Ectodermal cell (in vitro differentiated cells): ENCODE results near the gene FCN1.

Experiments
- H3K27ac ChIP-seq: 2 replicates; pipeline ENCODE4 v1.7.0; 2013; ENCODE audit warnings: mild to moderate bottlenecking, low read depth, low read length; ENCODE audit not compliant: insufficient read depth, poor library complexity, severe bottlenecking
- H3K27me3 ChIP-seq: 2 replicates; pipeline ENCODE4 v1.7.0; 2013; ENCODE audit warnings: mild to moderate bottlenecking, low read length; ENCODE audit not compliant: insufficient read depth, control insufficient read depth, poor library complexity, severe bottlenecking
- H3K36me3 ChIP-seq: one replicate; pipeline ENCODE4 v1.7.0; 2013; ENCODE audit warnings: low read length; ENCODE audit not compliant: control insufficient read depth, insufficient read depth
- H3K4me1 ChIP-seq: one replicate; pipeline ENCODE4 v1.7.0; 2013; ENCODE audit warnings: low read length; ENCODE audit not compliant: control insufficient read depth, insufficient read depth
- H3K4me3 ChIP-seq: 2 replicates; pipeline ENCODE4 v1.7.0; 2013; ENCODE audit warnings: low read depth, low read length, control low read depth; ENCODE audit not compliant: insufficient read depth
- H3K9me3 ChIP-seq: 2 replicates; pipeline ENCODE4 v1.7.0; 2013; ENCODE audit warnings: mild to moderate bottlenecking, low read length, moderate library complexity; ENCODE audit not compliant: control insufficient read depth
- WGBS, 2 experiments: methylation state at CpG; one replicate each; pipeline ENCODE4 v1.1.7; 2013; ENCODE audit warnings: missing lambda C conversion rate in 2 of 2; 5-methylcytosine and 5-hydroxymethylcytosine counted together

The FCN1 gene

GRCh38 chr9:134891713-134892112 is 26.0 kb downstream of the FCN1 start:
- Histone ChIP-seq H3K4me1 (no peaks in the 10 kb centered on the region), H3K9me3 (peaks cover 3% of the 10 kb centered on the region), H3K27ac (no peak overlapping the region), H3K36me3 (no peaks in the 10 kb centered on the region), H3K27me3 (no peaks in the 10 kb centered on the region), H3K4me3 (no peak overlapping the region)
- 89 to 92% methylated on average over 5 of the region's 5 CpGs for WGBS, 2 experiments

- H3K27ac ChIP-seq: no peak overlapping the region
- H3K4me3 ChIP-seq: no peak overlapping the region
- no peaks in the 10 kb centered on the region for H3K27me3 ChIP-seq
- H3K36me3 ChIP-seq: no peaks in the 10 kb centered on the region
- no peaks in the 10 kb centered on the region for H3K4me1 ChIP-seq
- H3K9me3 ChIP-seq: peaks cover 3% of the 10 kb centered on the region
- 95% methylated on average over 8 of the region's 8 CpGs for WGBS, 2 experiments
These were observed 26.7 kb downstream of the FCN1 start for GRCh38 chr9:134891053-134891452.

DNA sequence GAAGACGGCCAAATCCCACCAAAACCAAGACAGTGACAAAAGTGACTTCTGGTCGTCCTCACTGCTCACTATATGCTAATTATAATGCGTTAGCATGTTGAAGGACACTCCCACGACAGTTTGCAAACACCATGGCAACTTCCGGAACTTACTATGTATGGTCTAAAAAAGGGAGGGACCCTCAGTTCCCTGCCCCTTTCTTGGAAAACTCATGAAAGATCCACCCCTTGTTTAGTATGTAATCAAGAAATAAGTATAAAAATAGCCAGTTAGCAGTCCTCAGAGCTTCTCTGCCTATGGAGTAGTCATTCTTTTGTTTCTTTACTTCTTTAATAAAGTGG is 27.6 kb downstream of the FCN1 start:
- Histone ChIP-seq H3K4me1 (no peaks in the 10 kb centered on the region), H3K27me3 (no peaks in the 10 kb centered on the region), H3K27ac (no peak overlapping the region), H3K36me3 (no peaks in the 10 kb centered on the region), H3K9me3 (peaks cover 3% of the 10 kb centered on the region), H3K4me3 (no peak overlapping the region)
- 88 to 92% methylated on average over 5 of the region's 5 CpGs for WGBS, 2 experiments

GRCh38 chr9:134889386-134890154 is 28.1 kb downstream of the FCN1 start:
- Histone ChIP-seq H3K4me1 (no peaks in the 10 kb centered on the region), H3K27me3 (no peaks in the 10 kb centered on the region), H3K36me3 (no peaks in the 10 kb centered on the region), H3K9me3 (no peaks in the 10 kb centered on the region), H3K4me3 (no peak overlapping the region), H3K27ac (no peak overlapping the region)
- WGBS, 2 experiments: 93 to 95% methylated on average over 10 of the region's 10 CpGs

DNA sequence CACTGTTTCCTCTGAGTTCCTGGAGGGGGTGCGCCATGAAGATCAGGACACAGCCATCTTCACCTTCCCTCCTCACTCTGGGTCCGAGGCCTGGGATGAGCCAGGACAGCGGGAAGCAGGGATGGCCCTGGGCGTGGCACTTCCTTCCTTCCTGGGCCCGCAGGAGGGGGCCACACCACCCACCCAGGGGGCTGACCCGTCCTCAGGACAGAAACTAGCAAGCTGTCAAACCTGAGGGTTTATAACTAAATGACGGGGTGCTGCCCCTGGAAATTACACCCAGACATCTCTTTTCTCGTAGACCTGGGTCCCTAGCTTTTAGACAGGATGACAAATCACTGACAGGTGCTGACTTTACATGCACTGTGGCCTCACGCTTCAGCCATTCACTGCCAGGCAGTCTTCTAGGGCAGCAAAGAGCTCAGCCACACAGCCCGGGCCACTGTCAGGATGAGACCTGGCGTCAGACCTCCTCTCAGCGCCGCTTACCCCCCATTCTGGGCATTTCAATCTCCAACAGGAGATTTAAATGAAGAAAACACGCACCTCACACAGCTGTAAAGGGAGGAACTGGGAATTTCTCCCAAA is 29.0 kb downstream of the FCN1 start:
- Histone ChIP-seq H3K4me1 (no peaks in the 10 kb centered on the region), H3K4me3 (no peak overlapping the region), H3K9me3 (no peaks in the 10 kb centered on the region), H3K36me3 (no peaks in the 10 kb centered on the region), H3K27me3 (no peaks in the 10 kb centered on the region), H3K27ac (no peak overlapping the region)
- 93 to 94% methylated on average over 14 of the region's 14 CpGs for WGBS, 2 experiments

DNA sequence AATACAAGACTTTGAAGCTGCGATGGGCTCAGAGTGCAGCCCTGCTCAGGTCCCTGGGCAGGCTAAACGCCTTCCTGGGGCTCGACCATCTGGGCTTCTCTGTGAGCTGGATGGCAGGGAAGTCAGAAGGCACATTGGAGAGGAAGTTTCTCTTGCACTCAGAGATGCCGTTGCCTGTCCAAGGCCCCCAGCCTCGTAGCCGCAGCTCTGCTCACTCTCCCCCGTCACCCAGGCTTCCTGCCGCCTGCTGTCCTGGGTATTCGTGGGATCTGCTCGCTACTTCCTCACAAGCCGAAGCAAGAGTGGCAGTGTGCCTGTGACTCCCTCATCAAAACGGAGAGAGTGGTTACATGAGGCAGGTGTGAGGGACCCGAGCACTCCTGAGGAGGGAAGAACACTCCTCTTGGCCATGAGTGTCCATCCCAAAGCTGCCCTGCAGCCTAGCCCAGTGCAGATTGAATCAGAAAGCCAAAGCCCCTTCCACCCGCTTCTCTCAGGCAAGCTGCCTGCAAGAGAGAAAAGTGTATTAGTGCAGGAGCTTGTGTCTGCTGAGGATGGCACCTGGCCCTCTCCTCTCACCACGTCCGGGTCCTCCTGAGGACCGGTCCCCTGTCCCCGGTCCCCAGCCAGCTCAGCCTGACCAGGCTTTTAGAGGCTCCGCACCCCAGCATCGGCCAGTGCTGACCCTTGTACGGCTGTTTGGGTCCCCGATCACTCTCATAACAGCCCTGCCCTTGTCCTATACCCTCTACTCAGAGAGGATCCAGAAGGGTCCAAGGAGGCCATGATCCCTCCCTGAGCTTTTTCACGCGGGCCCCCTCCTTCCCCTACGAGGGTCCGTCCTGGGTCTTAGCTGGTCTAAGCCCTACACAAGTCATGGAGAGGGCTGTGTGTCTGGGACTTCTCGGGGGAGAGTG is 29.8 kb downstream of the FCN1 start:
- 87 to 90% methylated on average over 27 of the region's 27 CpGs for WGBS, 2 experiments
- Histone ChIP-seq H3K36me3 (no peaks in the 10 kb centered on the region), H3K4me3 (no peak overlapping the region), H3K9me3 (no peaks in the 10 kb centered on the region), H3K4me1 (no peaks in the 10 kb centered on the region), H3K27me3 (no peaks in the 10 kb centered on the region), H3K27ac (no peak overlapping the region)

DNA sequence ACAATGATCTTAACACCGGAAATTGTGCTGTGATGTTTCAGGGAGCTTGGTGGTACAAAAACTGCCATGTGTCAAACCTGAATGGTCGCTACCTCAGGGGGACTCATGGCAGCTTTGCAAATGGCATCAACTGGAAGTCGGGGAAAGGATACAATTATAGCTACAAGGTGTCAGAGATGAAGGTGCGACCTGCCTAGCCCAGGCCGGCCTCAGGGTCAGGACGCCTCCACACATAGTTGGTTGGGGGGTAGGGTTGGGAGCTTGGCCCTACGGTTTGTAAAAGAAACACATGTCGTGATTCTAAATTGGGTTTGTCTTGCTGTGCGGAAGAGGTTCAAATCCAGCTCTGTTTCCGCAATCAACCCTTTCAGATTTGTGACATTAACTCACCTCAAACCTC is 30.5 kb downstream of the FCN1 start:
- 88 to 90% methylated on average over 10 of the region's 10 CpGs for WGBS, 2 experiments
- Histone ChIP-seq H3K4me3 (no peak overlapping the region), H3K27me3 (no peaks in the 10 kb centered on the region), H3K27ac (no peak overlapping the region), H3K36me3 (no peaks in the 10 kb centered on the region), H3K9me3 (no peaks in the 10 kb centered on the region), H3K4me1 (no peaks in the 10 kb centered on the region)

DNA sequence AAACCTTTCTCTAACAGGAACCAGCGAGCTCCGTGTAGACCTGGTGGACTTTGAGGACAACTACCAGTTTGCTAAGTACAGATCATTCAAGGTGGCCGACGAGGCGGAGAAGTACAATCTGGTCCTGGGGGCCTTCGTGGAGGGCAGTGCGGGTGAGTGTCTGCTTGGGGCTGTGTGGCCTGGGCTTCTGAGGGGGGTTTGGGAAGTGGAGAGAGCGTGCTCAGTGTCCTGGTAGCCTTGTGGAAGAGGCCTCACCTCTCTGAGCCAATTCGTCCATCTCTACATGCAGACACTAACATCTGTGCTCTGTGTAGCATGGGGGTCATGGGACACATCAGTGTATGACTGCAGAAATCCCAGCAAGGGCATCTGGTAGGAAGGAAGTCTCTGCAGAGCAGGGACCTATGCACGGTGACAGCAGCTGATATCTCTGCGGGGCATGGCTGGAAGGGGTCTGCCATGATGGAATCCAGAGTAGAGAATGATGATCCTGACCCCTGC is 31.2 kb downstream of the FCN1 start:
- Histone ChIP-seq H3K4me1 (no peaks in the 10 kb centered on the region), H3K9me3 (no peaks in the 10 kb centered on the region), H3K4me3 (no peak overlapping the region), H3K27me3 (no peaks in the 10 kb centered on the region), H3K27ac (no peak overlapping the region), H3K36me3 (no peaks in the 10 kb centered on the region)
- 94 to 96% methylated on average over 11 of the region's 11 CpGs for WGBS, 2 experiments

DNA sequence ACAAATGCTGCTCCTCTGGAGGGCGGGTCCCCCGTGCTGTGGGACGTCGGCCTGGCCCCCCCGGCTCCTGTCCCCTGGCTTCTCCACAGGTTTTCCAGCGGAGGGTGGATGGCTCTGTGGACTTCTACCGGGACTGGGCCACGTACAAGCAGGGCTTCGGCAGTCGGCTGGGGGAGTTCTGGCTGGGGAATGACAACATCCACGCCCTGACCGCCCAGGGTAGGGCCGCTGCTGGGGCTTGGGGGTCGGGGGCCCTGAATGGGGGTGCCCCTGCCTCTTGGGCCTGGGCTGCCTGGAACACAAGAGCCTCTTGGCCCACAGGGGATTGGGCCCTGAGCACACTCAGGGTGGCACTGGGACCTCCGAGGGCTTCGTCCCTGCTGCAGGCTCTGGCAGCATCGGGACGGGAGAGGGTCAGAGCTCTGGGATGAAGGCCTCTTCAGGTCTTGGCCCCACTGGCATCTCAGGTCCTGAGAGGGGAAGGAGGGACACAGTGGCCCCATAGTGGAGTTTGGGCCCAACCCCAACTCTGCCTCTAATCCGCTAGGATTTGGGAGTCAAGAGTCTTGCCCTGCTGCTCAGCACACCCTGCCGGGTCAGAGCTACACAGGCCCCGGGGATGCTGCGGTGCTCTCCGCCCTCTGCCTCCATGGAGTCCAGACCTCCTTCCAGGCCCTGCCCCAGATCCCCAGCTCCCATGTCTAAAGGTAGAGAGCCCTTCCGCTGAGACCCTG is 31.9 kb downstream of the FCN1 start:
- Histone ChIP-seq H3K27me3 (no peaks in the 10 kb centered on the region), H3K4me3 (no peak overlapping the region), H3K4me1 (no peaks in the 10 kb centered on the region), H3K27ac (no peak overlapping the region), H3K36me3 (no peaks in the 10 kb centered on the region), H3K9me3 (no peaks in the 10 kb centered on the region)
- 93 to 96% methylated on average over 24 of the region's 24 CpGs for WGBS, 2 experiments
